ENCODE measurements around the gene VSIG10.

The VSIG10 gene

GRCh38 chr12:118109088-118109487, 5.3 kb upstream of the VSIG10 start:
- no peak for DNase-seq (ENCODE audit: low spot score)
- in situ Hi-C loops (cut with MboI; ENCODE audit: low pct_unique_long_range_greater_than_20kb, low sequenced_read_pairs, unreplicated experiment) = no loop called here
- TF ChIP-seq CTCF (IDR thresholded peaks at IDR 0.05; ENCODE audit: extremely low read depth, insufficient read depth, missing control alignments) = no peak

GRCh38 chr12:118107694-118108093, 3.9 kb upstream of the VSIG10 start:
- TF ChIP-seq CTCF (IDR thresholded peaks at IDR 0.05; ENCODE audit: extremely low read depth, insufficient read depth, missing control alignments) = no peak
- in situ Hi-C loops (cut with MboI; ENCODE audit: low pct_unique_long_range_greater_than_20kb, low sequenced_read_pairs, unreplicated experiment) = no loop called here
- DNase-seq (ENCODE audit: low spot score) = no peak

- DNase-seq (ENCODE audit: low spot score) = no peak
- in situ Hi-C loops (cut with MboI; ENCODE audit: low pct_unique_long_range_greater_than_20kb, low sequenced_read_pairs, unreplicated experiment) = no loop called here
- TF ChIP-seq CTCF (IDR thresholded peaks at IDR 0.05; ENCODE audit: extremely low read depth, insufficient read depth, missing control alignments) = no peak
Measured at GRCh38 chr12:118107011-118107410, 3.2 kb upstream of the VSIG10 start.

GRCh38 chr12:118103201-118103600, 610 bp downstream of the VSIG10 start:
- no peak for DNase-seq (ENCODE audit: low spot score)
- TF ChIP-seq CTCF (IDR thresholded peaks at IDR 0.05; ENCODE audit: extremely low read depth, insufficient read depth, missing control alignments) = no peak
- in situ Hi-C loops (cut with MboI; ENCODE audit: low pct_unique_long_range_greater_than_20kb, low sequenced_read_pairs, unreplicated experiment) = no loop called here

- no peak for TF ChIP-seq CTCF (IDR thresholded peaks at IDR 0.05; ENCODE audit: extremely low read depth, insufficient read depth, missing control alignments)
- in situ Hi-C loops (cut with MboI; ENCODE audit: low pct_unique_long_range_greater_than_20kb, low sequenced_read_pairs, unreplicated experiment) = no loop called here
- no peak for DNase-seq (ENCODE audit: low spot score)
Measured at GRCh38 chr12:118102609-118103008, 1.2 kb downstream of the VSIG10 start.

- DNase-seq (ENCODE audit: low spot score) = no peak
- no peak for TF ChIP-seq CTCF (IDR thresholded peaks at IDR 0.05; ENCODE audit: extremely low read depth, insufficient read depth, missing control alignments)
- in situ Hi-C loops (cut with MboI; ENCODE audit: low pct_unique_long_range_greater_than_20kb, low sequenced_read_pairs, unreplicated experiment) = no loop called here
Measured at GRCh38 chr12:118102070-118102469, 1.7 kb downstream of the VSIG10 start.

- DNase-seq (ENCODE audit: low spot score) = no peak
- TF ChIP-seq CTCF (IDR thresholded peaks at IDR 0.05; ENCODE audit: extremely low read depth, insufficient read depth, missing control alignments) = no peak
- in situ Hi-C loops (cut with MboI; ENCODE audit: low pct_unique_long_range_greater_than_20kb, low sequenced_read_pairs, unreplicated experiment) = no loop called here
Measured at GRCh38 chr12:118101051-118101450, 2.8 kb downstream of the VSIG10 start.

All from GM13977 (cell line).